NCI-H2029 (cell line): ENCODE results near the gene RWDD4.
"Not testable (repeated sequence)": the region's sequence is repeated elsewhere in the genome, so short reads cannot be mapped to it uniquely, and the experiment has no call there.

Source experiments
- DNase-seq: peaks from one replicate; lab custom pipeline; 2025; lab: John Stamatoyannopoulos, UW

Gene RWDD4

GRCh38 chr4:183635741-183636140 lies 23.2 kb downstream of the RWDD4 start:
- no peak for DNase-seq

- DNase-seq = no peak
Measured at GRCh38 chr4:183635321-183635720, 23.7 kb downstream of the RWDD4 start.

GRCh38 chr4:183633476-183634400 lies 25.2 kb downstream of the RWDD4 start:
- no peak for DNase-seq

GRCh38 chr4:183632689-183633088 lies 26.3 kb downstream of the RWDD4 start:
- DNase-seq = no peak

- no peak for DNase-seq
Measured at GRCh38 chr4:183631577-183632198, 27.3 kb downstream of the RWDD4 start.

GRCh38 chr4:183627979-183628588 lies 30.9 kb downstream of the RWDD4 start:
- DNase-seq = no peak

GRCh38 chr4:183627286-183627685 lies 31.7 kb downstream of the RWDD4 start:
- DNase-seq = not testable (repeated sequence)

GRCh38 chr4:183626168-183626567 lies 32.8 kb downstream of the RWDD4 start:
- DNase-seq = no peak

GRCh38 chr4:183624548-183624947 lies 34.4 kb downstream of the RWDD4 start:
- DNase-seq = no peak

GRCh38 chr4:183621875-183622274 lies 37.1 kb downstream of the RWDD4 start:
- DNase-seq = no peak

- DNase-seq = no peak
Measured at GRCh38 chr4:183620421-183620820, 38.6 kb downstream of the RWDD4 start.

GRCh38 chr4:183618681-183619080 lies 40.3 kb downstream of the RWDD4 start:
- DNase-seq = no peak

GRCh38 chr4:183617075-183617474 lies 41.9 kb downstream of the RWDD4 start:
- DNase-seq = no peak

- DNase-seq = no peak
Measured at GRCh38 chr4:183612329-183613250, 46.4 kb downstream of the RWDD4 start.

GRCh38 chr4:183611210-183611830 lies 47.7 kb downstream of the RWDD4 start:
- DNase-seq = no peak

GRCh38 chr4:183610613-183611012 lies 48.4 kb downstream of the RWDD4 start:
- DNase-seq = no peak

GRCh38 chr4:183610033-183610432 lies 49.0 kb downstream of the RWDD4 start:
- DNase-seq = no peak

GRCh38 chr4:183609151-183609550 lies 49.8 kb downstream of the RWDD4 start:
- DNase-seq = no peak

GRCh38 chr4:183607894-183608293 lies 51.1 kb downstream of the RWDD4 start:
- no peak for DNase-seq

GRCh38 chr4:183602557-183603027 lies 56.4 kb downstream of the RWDD4 start:
- DNase-seq = no peak

- no peak for DNase-seq
Measured at GRCh38 chr4:183601381-183601780, 57.6 kb downstream of the RWDD4 start.
